C1 segment of cervical spinal cord (tissue), 14 donors: ENCODE measurements around the gene VSIG10L2.
A peak's percentile ranks its signal among the peaks of the same experiment; 100 is the strongest.

Source experiments
- DNase-seq, 14 donors: peaks; one replicate each; lab custom pipeline; 2025; lab: John Stamatoyannopoulos, UW

Gene VSIG10L2

DNA sequence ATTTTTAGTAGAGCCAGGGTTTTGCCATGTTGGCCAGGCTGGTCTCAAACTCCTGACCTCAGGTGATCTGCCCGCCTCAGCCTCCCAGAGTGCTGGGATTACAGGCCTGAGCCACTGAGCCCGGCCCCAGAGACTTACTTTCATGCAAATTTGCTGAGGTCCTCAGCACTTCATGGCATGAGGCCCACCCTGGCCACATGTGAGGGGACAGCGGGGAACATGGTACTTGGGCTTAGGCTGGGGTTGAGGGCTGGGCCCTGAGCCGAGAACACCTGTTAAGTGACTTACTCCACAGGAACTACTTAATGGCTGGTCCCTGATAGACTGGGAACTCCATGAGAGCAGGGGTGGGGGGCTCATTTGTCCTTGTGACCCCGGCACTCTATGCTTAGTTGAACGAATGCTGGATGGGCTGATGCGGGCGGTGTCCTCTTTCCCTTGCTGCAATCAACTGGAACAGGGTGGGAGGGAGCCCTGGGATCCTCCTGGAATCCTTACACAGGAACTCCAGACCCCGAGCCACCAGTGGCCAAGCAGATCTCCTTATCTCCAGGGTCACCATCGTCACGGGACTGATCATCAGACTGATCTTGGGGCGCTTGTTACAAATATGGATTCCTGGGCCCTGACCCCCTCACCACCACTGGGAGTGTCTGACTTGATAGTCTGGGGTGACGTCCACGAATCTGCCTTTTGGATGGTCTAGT is 1.0 kb downstream of the VSIG10L2 start:
- DNase-seq, result no peak

DNA sequence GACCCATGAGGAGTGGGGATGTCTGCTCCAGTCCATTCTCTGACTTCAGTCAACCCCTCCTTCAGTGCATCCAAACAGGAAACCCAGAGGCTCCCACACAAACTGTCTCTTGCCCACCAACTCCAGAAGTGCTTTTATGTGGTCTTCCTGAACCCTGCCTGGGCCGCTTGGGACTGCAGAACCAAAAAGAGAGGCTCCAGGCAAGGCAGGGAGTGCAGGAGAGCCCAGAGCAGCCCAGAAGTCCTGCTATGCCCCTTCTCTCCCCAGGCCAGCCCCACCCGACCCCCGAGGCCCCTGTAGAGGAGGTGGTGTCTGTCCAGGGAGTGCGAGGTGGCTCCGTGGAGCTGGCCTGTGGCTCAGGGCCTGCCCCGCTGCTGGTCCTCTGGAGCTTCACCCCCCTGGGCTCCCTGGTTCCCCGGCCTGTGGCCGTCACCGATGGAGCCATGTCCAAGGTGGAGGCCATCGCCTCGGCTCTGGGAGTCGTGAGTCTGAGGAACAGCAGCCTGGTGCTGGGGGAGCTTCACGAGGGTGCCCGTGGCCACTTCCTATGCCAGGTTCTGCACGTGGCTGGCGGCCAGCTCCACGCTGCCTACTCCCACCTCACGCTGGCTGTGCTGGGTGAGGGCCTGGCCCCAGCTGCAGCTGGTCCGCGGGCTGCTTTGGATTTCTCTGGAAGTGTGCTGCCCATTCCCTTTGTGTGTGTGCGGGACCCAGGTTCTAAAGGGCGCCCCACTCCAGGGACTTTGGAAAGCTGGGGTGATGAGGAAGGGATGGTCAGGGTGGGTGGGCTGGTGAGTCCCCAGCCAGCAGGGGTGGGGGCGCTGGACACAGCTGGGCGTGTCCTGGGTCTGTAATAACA is 1.8 kb downstream of the VSIG10L2 start:
- no peak for DNase-seq

DNA sequence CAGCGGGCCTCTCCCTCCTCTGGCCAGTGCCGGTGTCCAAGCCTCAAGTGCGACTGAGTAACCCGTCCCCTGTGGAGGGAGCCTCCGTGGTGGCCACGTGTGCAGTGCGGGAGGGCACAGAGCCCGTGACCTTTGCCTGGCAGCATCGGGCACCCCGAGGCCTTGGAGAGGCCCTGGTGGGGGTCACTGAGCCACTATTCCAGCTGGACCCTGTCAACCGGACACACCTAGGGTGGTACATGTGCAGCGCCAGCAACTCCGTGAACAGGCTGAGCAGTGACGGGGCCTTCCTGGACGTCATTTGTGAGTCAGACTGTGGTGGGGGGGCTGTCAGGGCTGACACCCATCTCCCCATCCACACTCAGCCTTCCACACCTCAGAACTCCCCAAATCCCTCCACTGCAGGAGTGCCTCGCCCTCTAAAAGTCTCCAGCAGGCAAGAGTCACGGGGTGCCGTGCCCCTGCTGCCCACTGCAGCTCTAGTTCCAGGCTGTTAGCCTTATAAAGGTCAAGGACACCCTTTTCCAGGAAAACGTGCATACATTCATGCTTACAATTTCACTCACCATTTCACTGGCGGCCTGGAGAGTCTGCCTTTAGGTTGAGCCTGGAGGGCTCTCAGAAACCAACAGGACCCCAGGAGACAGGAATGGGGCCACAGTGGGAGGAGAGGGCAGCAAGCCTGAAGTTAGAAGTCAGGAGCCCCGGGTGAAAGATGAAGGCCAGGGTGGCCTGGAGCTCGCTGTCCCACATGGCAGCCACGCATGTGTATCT is 2.6 kb downstream of the VSIG10L2 start:
- no peak for DNase-seq

DNA sequence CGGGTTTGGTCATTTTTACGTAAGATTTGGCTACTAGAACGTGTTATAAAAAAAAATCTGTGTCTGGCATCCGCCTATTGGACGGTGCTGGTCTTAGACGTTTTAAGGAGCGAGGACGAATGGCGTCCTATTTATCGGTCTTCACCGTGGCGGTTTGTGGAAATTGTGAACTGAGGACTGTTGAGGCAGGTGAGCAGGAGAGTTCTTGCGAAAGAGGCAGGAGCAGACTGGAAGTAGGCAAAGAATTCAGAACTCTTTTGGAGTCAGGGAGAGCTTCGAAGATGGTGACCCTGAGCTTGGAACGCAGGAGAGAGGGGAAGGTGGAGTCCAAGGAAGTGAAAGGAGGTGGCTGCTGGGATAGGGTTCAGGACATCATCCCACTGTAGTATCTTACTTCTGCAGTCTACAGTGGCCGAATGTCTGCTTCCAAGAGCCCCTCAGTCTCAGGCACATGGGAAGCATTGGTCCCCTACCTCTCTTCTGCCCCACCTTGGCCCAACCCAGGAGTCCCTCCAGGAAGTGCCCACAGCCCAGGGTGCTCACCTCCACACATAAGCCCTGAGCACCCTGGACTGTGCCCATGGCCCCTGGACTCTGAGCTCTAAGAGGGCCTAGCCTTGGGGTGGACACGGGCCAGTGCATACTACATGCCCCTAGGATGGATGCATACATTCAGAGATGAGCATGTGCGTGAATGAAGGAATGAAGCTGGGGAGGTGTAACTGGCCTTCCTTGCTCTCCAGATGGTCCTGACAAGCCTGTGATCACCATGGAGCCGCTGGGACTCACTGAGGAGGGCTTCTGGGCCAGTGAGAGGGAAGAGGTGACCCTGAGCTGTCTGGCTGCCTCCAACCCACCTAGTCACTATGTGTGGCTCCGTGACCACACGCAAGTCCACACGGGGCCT is 3.7 kb downstream of the VSIG10L2 start:
- DNase-seq, result no peak

DNA sequence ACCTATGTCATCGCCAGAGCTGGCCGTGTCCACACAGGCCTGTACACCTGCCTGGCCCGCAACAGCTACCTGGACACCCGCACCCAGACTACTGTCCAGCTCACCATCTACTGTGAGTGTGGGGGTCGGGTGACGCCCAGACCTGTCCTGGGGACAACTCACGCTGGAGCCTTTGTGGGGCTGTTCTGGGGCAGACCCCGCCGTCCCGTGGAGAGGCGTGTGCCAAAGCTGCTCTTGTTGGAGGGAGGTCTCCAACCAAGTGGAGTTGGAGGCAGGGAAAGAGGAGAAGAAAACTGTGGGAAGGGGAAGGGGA is 4.3 kb downstream of the VSIG10L2 start:
- no peak for DNase-seq

DNA sequence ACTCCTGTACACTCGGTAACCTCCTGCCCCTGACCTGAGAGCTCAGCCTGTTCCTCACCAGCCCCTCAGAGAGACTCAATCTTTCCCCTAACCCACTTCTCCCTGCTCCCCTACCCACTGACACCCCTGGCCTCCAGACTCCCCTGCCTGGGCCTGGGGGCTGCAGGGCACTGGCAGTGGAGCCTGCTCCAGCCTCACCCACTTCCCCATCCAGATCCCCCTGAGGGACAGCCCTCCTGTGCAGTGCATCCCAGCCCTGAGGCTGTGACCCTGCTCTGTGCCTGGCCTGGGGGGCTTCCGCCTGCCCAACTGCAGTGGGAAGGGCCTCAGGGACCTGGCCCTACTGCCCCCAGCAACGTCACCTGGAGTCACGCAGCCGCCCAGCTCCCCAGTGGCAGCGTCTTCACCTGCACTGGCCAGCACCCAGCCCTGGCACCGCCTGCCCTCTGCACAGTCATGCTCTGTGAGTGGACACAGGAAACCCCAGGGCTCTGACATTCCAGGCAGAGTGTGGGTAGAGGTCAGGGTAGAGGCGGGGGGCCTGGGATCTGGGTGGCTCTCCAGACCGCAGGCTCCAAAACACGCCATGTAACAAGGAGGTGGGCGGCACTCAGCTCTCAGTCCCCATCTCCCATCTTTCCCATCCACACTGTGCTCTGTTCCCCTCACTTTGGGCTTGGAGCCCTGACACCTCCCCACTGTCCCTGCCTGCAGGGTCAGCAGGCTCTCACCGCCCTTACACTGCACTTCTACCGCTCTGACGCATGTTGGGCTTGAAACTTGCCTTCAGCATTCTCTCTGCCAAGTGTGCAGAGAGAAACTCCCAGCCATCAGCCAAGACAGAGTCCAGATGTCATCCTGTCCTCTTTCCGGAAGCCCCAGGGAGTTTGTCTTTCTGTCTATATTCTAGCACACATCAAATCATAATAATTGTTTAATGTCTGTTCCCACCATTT is 5.1 kb downstream of the VSIG10L2 start:
- no peak for DNase-seq

DNA sequence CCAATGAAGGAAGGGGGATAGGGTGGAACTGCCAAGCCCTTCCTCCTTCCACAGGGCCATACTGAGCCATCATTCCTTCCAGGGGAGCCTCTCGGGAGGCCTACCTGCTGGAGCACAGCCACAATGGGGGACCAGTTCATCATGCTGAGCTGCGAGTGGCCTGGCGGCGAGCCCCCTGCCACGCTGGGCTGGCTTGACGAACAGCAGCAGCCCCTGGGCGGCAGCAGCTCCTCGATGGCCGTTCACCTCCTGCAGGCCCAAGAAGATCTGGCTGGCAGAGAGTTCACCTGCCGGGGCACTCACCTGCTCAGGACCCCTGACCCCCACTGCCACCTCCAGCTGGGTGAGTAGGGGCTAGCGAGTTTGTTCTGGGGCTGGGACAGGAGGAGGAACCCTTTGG is 5.9 kb downstream of the VSIG10L2 start:
- no peak for DNase-seq

DNA sequence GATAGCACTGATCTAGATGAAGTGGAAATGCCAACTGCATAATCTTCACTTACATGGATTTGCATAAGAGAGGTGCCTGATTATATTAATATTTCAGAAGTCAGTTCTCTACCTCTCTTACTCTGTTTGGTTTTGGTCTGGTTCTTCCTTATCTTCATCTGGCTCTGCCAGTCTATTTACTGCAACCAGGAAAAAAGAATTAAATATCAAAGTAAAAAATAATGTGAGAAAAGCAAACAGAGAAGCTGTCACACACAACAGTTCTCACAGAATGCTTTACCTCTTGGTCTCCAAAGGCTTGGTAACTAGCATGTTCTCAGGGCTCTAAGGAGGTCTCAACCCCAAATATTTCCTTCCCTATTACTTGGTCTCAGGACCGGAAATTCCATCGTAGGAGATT is 6.7 kb downstream of the VSIG10L2 start:
- DNase-seq, result peak in 1 of 14 donors; percentile 24

DNA sequence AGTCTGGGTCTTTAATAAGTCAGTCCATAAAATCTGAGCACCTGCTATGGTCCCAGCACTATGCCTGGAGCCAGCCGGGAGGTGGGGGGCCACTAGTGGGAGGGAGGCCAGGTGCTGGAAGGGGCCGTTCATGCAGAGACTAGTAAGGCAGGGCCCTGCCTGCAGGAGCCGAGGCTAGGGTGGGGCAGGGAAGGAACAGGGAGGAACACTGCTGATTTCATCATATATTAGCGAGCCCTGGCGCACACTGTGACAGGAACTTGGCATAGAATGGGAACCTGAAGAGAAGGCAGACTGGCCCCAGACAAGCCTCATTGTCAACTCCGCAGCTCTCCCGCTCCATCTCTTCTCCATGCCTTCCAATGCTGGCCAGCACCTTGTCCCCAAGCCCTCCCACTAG is 7.1 kb downstream of the VSIG10L2 start:
- peak in 1 of 14 donors; percentile 86 for DNase-seq

DNA sequence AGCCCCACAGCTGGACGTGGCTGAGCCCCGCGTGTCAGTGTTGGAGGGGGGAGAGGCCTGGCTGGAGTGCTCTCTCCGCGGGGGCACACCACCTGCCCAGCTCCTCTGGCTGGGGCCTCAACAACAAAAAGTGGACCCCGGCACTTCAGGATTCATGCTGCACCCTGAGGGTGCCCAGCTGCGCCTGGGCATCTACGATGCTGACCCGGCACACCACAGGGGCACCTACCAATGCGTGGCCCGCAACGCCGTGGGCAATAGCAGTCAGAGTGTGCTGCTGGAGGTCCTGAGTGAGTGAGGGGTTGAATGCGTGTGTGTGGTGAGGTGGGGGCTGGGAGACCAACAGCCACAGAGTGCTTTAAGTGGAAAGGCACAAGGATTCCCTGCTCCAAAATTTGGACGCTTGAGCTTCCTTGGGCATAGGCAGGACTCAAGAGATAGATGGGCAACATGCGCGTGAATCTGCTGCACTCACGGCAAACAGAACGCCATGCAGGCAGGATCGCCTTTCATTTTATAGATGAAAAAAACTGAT is 7.6 kb downstream of the VSIG10L2 start:
- DNase-seq, result peak in 1 of 14 donors; percentile 60

DNA sequence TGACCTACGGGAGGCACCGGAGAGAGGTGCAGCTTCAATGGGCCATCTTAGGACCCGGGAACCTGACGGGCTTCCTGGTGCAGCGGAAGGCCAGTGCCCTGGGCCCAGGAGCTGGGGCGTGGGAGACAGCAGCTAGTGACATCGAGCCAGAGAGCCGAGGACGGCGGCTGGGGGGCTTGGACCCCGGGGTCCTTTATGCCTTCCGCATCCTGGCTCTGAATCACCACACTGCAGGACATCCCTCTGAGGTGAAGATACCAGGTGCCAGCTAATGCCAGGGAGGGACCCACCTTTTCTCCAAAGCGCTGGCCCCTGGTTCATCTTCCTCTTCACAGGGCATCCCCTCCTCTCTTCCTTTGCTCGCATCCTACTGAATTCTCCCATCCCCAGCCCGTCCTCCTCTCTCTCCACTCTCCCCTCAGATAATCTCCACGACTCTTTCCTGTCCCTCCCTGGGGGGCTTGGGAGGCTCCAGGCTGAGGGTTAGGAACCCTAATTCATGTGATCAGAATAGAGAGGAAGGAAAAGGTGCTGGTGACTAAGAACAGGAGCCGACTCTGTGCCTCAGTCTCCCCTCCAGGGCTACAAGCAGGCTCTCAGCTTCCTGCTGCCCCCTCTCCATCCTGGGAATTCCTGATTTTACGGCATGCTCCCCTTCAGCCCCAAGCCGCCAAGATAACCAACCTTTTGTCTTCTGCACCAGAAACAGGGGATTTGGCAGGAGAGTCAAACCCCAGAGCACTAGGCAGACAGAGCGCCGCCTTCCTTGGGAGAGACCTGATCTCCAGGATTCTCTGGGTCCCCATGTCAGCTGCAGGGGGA is 8.5 kb downstream of the VSIG10L2 start:
- no peak for DNase-seq

DNA sequence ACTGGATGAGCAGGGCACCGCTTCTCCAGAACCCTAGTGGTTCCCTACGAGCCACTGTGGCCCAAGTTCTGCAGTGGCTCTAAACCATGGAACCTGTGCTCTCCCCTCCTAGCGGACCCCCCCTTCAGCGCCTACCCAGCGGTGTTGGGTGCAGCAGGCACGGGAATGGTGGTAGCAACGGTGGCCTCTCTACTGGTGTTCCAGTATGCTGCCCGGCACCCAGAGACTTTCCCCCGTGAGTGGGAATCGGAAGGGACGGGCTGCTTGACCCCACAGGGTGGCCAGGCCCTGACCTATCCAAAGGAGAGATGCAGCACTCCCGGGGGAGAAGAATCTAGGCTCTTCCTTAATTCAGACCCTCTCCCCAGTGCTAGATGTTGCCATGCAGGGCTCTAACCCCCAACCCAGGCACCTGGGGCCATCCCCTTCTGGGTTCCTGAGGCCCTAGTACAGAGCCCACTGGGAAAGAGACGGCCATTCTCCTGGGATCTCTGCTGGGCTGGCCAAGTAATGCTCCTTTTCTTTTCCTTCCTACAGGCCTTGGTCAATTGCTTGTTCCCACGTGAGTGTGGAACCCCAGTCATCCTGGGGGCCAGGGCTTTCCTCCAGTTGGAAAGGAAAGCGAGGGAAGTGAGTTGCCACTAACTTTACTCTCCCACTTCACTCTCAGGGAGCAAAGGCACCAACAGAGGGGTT is 9.2 kb downstream of the VSIG10L2 start:
- no peak for DNase-seq

DNA sequence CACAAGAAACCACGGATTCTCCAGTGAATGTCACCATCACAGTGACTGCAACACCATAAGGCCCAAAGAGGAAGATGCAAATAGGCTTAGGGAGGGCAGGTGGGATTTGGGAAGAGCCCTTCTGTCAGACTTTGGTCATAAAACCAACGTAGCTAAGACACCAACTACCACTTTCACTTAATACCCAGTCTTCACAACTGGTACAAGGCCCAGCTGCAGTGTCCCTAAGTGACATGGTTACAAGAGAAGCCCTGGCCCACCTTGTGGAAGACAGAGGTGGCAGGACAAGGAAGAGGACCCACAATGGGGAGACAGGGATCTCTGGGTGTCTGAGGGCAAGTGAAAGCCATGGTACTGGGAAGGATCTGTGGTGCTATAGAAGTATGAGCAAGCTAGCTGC is 10.0 kb downstream of the VSIG10L2 start:
- DNase-seq, result no peak

DNA sequence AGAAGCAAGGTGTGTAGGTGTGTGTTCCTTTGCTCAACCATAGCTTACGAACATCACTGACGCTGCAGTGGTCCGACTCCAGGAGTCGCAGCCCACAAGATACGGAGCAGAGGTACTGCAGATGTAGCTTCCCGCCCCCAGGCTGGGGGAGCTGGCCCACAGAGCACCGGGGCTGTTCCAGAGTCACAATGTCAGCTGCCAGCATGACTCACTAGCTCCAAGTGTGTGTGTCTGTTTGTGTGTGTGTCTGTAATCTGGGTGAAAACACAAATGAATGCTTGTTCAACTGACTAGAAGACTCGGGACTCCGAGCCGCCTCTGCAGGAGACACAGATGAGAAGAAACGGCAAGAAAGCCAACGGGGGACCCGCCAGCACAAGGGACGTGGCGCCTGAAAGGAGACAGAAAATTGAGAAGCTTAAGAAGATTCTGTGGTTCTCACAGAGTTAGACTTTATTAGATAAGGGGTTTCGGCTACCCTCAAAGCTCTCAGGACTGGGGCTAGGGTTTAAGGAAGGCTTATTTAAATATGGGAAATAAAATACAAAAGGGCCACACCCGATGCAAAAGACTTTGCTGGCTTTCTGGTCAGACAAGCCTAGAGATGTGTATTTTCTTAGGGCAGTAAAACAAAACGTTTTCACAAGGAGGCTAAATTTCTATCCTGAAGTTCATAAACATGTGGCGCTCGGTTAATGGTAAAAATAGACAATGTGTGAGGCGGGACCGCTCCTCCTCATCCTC is 10.7 kb downstream of the VSIG10L2 start:
- DNase-seq, result peak in 3 of 14 donors; percentile 10 to 66 (median 45)

DNA sequence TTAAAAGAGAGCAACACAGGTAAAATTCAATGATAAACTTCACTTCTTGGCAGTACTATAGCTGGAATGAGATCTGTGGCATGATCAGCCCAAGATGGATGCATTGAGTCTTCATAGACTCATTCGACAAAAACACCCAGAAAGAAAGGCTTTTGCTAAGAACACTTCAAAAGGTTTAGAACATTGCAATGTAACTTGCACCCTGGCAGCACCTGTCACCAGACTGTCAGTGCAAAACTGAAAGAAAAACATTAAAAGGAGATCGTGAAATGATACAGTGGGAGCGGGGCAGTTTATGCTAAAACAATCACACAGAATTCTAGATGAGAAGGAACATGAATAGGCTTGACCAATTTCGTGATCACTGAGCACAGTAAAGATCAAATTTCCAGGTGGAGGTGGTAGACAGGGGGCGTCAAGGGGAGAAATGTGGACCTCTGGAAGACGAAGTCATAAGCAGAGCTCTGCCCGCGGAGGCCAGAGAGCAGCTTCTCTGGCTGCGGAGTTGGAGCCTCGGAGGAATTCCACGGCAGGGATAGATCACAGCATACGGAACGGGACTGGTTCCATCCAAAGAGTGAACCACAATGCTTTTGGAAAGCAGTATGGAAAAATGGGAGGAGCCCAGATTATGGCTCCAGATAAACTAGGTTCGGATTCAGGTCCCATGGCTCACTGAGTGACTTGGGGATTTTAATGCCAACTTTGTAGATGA is 11.9 kb downstream of the VSIG10L2 start:
- no peak for DNase-seq

DNA sequence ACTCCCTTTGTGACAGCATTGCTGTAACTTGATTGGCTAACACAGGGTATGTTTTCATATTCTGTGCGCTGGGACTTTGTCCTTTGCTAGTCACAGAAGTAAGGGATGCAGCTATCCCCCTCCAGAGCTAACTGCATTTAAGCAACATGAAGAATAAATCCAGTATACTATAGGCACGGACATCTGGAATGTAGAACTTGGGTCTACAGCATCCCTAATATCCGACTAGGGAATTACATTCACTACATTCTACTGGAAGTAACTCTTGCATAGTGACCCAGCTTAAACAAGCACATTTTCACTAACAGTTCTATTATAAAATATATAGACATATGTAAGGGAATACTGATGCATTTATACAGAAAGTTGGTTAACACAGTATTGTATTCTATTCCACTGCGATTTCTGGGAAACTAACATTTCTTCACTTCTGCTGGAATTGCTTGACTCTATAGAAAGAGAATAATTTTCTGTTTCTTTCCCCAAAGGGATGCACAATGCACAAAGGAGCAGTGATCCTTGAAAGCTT is 13.1 kb downstream of the VSIG10L2 start:
- DNase-seq, result no peak

DNA sequence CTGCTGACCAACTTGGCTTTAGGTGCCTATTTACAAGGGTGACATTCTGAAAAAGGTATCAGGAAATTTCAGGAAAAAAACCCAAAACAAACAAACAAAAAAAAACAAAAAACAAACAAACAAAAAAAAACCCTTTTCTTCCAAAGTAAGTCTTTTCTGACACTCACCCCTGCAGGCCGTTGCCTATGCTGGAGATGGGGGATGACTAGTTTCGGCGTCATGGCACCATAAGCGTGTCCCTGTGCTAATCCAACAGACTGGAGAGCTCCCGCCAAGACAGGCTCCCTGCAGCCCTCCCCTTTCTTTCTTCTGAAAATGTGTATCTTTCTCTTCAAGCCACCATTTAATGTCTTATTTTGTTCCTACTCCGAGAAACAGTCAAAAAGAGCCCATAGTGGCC is 13.7 kb downstream of the VSIG10L2 start:
- no peak for DNase-seq
